Lung (tissue), 12 donors: ENCODE results near the gene SERBP1. TPM values are rescaled to one million over a fixed set of nuclear protein-coding genes. Genes with fewer than 3 reads are reported as not detected.
"Not testable (repeated sequence)": the region's sequence is repeated elsewhere in the genome, so short reads cannot be mapped to it uniquely, and the experiment has no call there.

Experiments
- ATAC-seq: fragments of 200-7000 bp; cut with Tn5 transposase; one replicate; pipeline ENCODE4 v1.9.1; 2020; ENCODE audit warnings: moderate number of reproducible peaks; ENCODE audit not compliant: insufficient read depth, low FRiP score
- DNase-seq, 3 donors: peaks; one replicate each; pipeline ENCODE4 v3.0.0-alpha.2; 2013 to 2017
- H3K27ac ChIP-seq, 2 donors: one replicate each; pipeline ENCODE4 v1.5.1; 2013; ENCODE audit warnings: mild to moderate bottlenecking in 2 of 2, moderate library complexity in 2 of 2, control low read depth in 1 of 2, inconsistent platforms in 1 of 2, low read depth in 1 of 2, low read length in 1 of 2
- H3K27me3 ChIP-seq, 3 donors: one replicate each; pipeline ENCODE4 v1.5.1; 2013; ENCODE audit warnings: low read length in 2 of 3; ENCODE audit not compliant: control insufficient read depth in 3 of 3, insufficient read depth in 3 of 3
- H3K36me3 ChIP-seq, 4 donors: one replicate each; pipeline ENCODE4 v1.5.1; 2013; ENCODE audit warnings: low read length in 4 of 4, mild to moderate bottlenecking in 1 of 4, moderate library complexity in 1 of 4; ENCODE audit not compliant: control insufficient read depth in 4 of 4, insufficient read depth in 4 of 4
- H3K4me1 ChIP-seq, 5 donors: one replicate each; pipeline ENCODE4 v1.5.1; 2013; ENCODE audit warnings: low read length in 5 of 5, mild to moderate bottlenecking in 2 of 5, moderate library complexity in 1 of 5; ENCODE audit not compliant: control insufficient read depth in 5 of 5, insufficient read depth in 5 of 5
- H3K4me3 ChIP-seq: one replicate; pipeline ENCODE4 v1.5.1; 2013; ENCODE audit warnings: mild to moderate bottlenecking, control low read depth, moderate library complexity
- H3K9ac ChIP-seq, 2 donors: one replicate each; pipeline ENCODE4 v1.5.1; 2013; ENCODE audit warnings: low read length in 2 of 2, control low read depth in 1 of 2; ENCODE audit not compliant: insufficient read depth in 1 of 2
- H3K9me3 ChIP-seq, 4 donors: one replicate each; pipeline ENCODE4 v1.5.1; 2013; ENCODE audit warnings: low read length in 3 of 4, mild to moderate bottlenecking in 1 of 4, moderate library complexity in 1 of 4; ENCODE audit not compliant: control insufficient read depth in 4 of 4, insufficient read depth in 3 of 4
- WGBS, 2 donors: extraction: QIAGEN DNeasy Blood & Tissue Kit; methylation state at CpG; one replicate each; pipeline ENCODE4 v1.1.7; 2013; 5-methylcytosine and 5-hydroxymethylcytosine counted together
- polyA plus RNA-seq, 2 donors: library from polyadenylated mRNA; stranded (reverse); fragments of 200-250 nt; gene quantifications; one replicate each; pipeline ENCODE4 v1.2.1, GENCODE V29; 2013
- total RNA-seq, 2 donors: library from RNA; depleted of rRNA in 1 of 2; stranded (reverse); fragments of >200 nt in 1 of 2; gene quantifications; one replicate each; pipeline ENCODE4 v1.2.1, GENCODE V29; 2014 to 2021
- TF ChIP-seq, protein P1 (sequence below): IDR thresholded peaks from 2 replicates; pipeline ENCODE4 v1.5.1; 2012; ENCODE audit warnings: mild to moderate bottlenecking; ENCODE audit errors: control extremely low read depth, extremely low read depth
- donor health status: control.
- donor health status: control.
- donor health status: Bipolar disorder and iron deficiency.
- donor health status: healthy.
- donor health status: DM: yes; HTN: yes; CAD: no.

SERBP1 gene
- total and polyA plus RNA-seq, 4 donors: 72.2 to 220 (median 149) TPM

DNA sequence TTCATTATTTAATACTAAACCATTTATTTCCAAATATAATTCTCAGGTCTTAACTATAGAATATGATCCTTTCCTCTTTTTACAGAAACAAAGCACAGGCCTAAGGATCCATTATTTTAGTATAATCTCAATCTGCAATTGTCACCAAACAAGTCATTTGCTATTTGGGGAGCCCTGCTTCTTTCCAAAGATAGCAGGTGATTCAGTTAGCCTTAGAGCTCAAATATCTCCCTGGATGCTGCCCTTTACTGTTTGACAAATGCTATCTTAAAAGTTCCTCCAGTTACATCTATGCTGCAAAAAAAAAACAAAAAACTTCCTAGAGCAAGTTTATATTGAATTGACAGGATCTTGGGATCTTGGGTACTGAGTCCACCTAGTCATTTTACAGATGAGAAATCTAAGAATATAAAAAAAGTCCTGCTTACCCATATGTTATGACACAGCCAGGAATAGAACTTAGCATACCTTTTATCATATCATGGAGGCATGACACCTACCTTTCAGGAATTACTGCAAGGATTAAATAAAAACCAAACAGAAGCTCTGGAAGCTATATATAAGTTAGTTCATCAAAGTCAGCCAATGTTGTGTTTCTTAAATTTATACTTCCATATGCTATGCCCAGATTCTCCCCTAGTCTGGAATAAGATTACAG lies 9.2 kb downstream of the SERBP1 start:
- ATAC-seq (no peak), DNase-seq (no peak)
- Histone ChIP-seq H3K4me3 (no peak overlapping the region), H3K27ac (no peak overlapping the region), H3K27me3 (no peaks in the 10 kb centered on the region), H3K9ac (no peak overlapping the region), H3K4me1 (peaks cover 0 to 8% (median 0%) of the 10 kb centered on the region in 5 donors), H3K9me3 (peaks cover 0 to 2% (median 0%) of the 10 kb centered on the region in 4 donors), H3K36me3 (peaks cover 20 to 77% (median 40%) of the 10 kb centered on the region in 4 donors)
- TF ChIP-seq, protein P1, sequence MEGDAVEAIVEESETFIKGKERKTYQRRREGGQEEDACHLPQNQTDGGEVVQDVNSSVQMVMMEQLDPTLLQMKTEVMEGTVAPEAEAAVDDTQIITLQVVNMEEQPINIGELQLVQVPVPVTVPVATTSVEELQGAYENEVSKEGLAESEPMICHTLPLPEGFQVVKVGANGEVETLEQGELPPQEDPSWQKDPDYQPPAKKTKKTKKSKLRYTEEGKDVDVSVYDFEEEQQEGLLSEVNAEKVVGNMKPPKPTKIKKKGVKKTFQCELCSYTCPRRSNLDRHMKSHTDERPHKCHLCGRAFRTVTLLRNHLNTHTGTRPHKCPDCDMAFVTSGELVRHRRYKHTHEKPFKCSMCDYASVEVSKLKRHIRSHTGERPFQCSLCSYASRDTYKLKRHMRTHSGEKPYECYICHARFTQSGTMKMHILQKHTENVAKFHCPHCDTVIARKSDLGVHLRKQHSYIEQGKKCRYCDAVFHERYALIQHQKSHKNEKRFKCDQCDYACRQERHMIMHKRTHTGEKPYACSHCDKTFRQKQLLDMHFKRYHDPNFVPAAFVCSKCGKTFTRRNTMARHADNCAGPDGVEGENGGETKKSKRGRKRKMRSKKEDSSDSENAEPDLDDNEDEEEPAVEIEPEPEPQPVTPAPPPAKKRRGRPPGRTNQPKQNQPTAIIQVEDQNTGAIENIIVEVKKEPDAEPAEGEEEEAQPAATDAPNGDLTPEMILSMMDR: no peak

DNA sequence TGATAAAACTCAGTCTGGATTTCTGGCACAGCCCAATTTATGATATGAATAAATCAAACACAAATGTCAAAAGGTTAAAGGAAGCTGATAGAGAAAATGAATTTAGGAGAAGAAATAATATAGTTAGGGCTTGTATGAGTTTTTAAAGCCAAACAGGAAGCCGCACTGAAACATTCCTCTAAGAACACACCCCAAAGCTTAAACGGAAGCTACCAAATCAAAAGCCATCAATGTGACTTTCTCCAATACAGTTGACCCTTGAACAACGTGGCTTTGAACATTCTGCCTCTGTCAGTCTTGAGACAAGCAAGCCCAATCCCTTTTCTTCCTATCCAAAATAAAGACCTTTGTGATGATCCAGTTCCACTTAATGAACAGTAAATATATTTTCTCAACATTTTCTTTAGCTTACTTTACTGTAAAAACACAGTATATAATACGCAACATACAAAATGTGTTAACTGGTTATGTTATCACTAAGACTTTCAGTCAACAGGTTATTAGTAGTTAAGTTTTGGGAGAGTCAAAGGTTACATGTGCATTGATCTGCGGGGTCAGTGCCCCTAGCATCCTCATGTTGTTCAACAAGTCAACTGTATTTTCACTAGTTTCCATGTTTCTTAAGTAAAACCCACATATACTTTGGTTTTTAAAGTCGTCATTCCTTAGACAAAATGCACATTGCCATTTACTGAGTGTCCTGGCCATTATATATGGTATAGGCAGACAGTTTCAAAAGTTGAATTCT lies 11.2 kb downstream of the SERBP1 start:
- Histone ChIP-seq H3K36me3 (peaks cover 20 to 71% (median 44%) of the 10 kb centered on the region in 4 donors), H3K27me3 (no peaks in the 10 kb centered on the region), H3K4me1 (peaks cover 0 to 7% (median 0%) of the 10 kb centered on the region in 5 donors), H3K27ac (no peak overlapping the region), H3K4me3 (no peak overlapping the region), H3K9ac (no peak overlapping the region), H3K9me3 (peaks cover 0 to 2% (median 0%) of the 10 kb centered on the region in 4 donors)
- WGBS, 2 donors: 71 to 86% methylated on average over 6 of the region's 6 CpGs
- DNase-seq: no peak
- TF ChIP-seq, protein P1: no peak
- no peak for ATAC-seq

DNA sequence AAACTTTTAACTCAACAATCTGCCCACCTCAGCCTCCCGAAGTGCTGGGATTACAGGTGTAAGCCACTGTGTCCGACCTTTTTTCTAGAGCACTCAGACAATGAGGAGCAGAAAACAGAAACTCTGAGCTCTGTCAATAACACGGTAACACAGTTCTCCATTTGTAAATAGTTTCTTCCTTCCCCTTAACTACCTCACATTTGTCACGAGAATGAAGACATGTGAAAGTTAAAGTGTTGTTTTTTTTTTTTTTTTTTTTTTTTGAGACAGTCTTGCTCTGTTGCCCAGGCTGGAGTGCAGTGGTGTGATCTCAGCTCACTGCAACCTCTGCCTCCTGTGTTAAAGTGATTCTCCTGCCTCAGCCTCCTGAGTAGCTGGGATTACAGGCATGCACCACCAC lies 12.5 kb downstream of the SERBP1 start:
- H3K9me3 ChIP-seq, ATAC-seq, H3K27me3 ChIP-seq, H3K9ac ChIP-seq, DNase-seq, H3K27ac ChIP-seq, H3K4me1 ChIP-seq, H3K4me3 ChIP-seq: not testable (repeated sequence)
- peaks cover 17 to 63% (median 42%) of the 10 kb centered on the region in 4 donors for H3K36me3 ChIP-seq
- WGBS, 2 donors: 51 to 65% methylated on average over 4 of the region's 4 CpGs

DNA sequence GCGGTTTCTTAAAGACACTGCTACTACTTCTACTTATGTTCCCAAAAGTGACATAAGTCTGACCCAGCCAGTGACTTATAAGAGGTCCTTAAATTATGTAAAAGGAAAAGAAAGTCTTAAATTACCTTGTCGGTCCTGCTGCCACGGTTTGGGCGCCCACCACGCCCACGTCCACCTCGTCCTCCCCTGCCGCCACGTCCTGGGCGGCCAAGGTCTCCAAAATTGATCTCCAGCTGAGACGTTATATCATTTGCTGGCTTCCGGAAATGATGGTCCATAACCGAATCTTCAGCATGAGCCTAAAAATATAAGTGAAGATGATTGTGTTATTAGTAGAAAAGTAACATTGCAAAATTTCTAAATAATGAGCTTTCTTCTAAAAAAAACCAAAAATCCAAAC lies 15.2 kb downstream of the SERBP1 start:
- Histone ChIP-seq H3K9ac (no peak overlapping the region), H3K27me3 (no peaks in the 10 kb centered on the region), H3K27ac (no peak overlapping the region), H3K36me3 (peaks cover 14 to 50% (median 31%) of the 10 kb centered on the region in 4 donors), H3K9me3 (peaks cover 0 to 2% (median 0%) of the 10 kb centered on the region in 4 donors), H3K4me1 (peaks cover 0 to 2% (median 0%) of the 10 kb centered on the region in 5 donors), H3K4me3 (no peak overlapping the region)
- no peak for DNase-seq
- TF ChIP-seq, protein P1: no peak
- WGBS, 2 donors: 86 to 90% methylated on average over 13 of the region's 13 CpGs
- ATAC-seq: no peak
